AG04449 (cell line): ENCODE results near the gene DOCK2.

Source experiments
- CTCF ChIA-PET: fragments of 350-600 bp; formaldehyde crosslinking; extraction: SDS; loops from one replicate; lab custom pipeline; 2021; ENCODE audit warnings: antibody characterized with exemption; lab: Yijun Ruan, JAX
- POLR2A ChIA-PET: fragments of 400-600, 350-600 bp; formaldehyde crosslinking; extraction: SDS; loops from one replicate; lab custom pipeline; 2020; ENCODE audit warnings: antibody characterized with exemption, inconsistent platforms; lab: Yijun Ruan, JAX
- DNase-seq: peaks from one replicate; pipeline ENCODE4 v3.0.0-alpha.2; 2010; ENCODE audit warnings: low read depth, low spot score
- H3K4me3 ChIP-seq: 2 replicates; pipeline ENCODE4 v1.5.1; 2011; ENCODE audit warnings: low read depth, mild to moderate bottlenecking, control low read depth, low read length
- TF ChIP-seq, protein P1 (sequence below): IDR thresholded peaks from one replicate; pipeline ENCODE4 v1.5.1; 2011; ENCODE audit warnings: mild to moderate bottlenecking, moderate library complexity, low read length, control low read depth, inconsistent platforms; ENCODE audit not compliant: insufficient read depth; ENCODE audit errors: missing control alignments

The DOCK2 gene

DNA sequence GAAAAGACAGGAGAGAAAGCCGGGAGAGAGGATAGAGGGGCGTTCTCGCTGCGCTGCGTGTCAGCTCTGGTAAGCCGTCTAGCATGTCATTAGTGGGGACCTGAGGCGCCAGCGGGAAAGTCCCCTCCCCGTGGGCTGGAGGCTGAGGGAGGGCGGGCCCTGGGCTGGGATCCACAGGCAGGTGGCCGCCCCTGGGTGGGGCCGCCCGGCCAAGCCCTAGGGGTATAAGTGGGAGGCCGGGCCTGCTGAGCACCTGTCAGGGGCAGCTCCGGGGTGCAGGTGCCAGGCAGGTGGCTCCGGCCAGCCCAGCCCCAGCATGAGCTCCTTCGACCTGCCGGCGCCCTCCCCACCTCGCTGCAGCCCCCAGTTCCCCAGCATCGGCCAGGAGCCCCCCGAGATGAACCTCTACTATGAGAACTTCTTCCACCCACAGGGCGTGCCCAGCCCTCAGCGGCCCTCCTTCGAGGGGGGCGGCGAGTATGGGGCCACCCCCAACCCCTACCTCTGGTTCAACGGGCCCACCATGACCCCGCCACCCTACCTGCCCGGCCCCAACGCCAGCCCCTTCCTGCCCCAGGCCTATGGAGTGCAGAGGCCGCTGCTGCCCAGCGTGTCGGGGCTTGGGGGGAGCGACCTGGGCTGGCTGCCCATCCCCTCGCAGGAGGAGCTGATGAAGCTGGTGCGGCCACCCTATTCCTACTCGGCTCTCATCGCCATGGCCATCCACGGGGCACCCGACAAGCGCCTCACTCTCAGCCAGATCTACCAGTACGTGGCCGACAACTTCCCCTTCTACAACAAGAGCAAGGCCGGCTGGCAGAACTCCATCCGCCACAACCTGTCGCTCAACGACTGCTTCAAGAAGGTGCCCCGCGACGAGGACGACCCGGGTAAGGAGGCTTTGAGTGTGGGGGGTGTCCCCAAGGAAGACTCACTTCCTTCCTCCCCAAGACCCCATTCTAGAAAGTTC is 468.9 kb downstream of the DOCK2 start, which contains the start of gene FOXI1:
TSS of gene FOXI1 (plus strand) at position 256 of the 970 bp plus-strand sequence. CDS start at position 317, 61 bp downstream.
- ChIA-PET POLR2A (no interaction called here), CTCF (interaction anchor here (1.0 kb wide), 1 partner anchor 78 kb away, joined by 4 read pairs; no protein-coding TSS in a partner anchor)
- no peak within 1 kb of the TSS for H3K4me3 ChIP-seq
- TF ChIP-seq, protein P1, sequence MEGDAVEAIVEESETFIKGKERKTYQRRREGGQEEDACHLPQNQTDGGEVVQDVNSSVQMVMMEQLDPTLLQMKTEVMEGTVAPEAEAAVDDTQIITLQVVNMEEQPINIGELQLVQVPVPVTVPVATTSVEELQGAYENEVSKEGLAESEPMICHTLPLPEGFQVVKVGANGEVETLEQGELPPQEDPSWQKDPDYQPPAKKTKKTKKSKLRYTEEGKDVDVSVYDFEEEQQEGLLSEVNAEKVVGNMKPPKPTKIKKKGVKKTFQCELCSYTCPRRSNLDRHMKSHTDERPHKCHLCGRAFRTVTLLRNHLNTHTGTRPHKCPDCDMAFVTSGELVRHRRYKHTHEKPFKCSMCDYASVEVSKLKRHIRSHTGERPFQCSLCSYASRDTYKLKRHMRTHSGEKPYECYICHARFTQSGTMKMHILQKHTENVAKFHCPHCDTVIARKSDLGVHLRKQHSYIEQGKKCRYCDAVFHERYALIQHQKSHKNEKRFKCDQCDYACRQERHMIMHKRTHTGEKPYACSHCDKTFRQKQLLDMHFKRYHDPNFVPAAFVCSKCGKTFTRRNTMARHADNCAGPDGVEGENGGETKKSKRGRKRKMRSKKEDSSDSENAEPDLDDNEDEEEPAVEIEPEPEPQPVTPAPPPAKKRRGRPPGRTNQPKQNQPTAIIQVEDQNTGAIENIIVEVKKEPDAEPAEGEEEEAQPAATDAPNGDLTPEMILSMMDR = no peak
- no peak for DNase-seq

- TF ChIP-seq, protein P1 = no peak
- POLR2A ChIA-PET = no interaction called here
- no peak for DNase-seq
- H3K4me3 ChIP-seq = no peak overlapping the region
- CTCF ChIA-PET = interaction anchor here (0.7 to 1.0 kb wide), 3 partner anchors 13 to 111 kb away, joined by 3 read pairs; no protein-coding TSS in a partner anchor
Measured at GRCh38 chr5:170107674-170108073, 470.6 kb downstream of the DOCK2 start.

GRCh38 chr5:170108266-170108785 is 471.3 kb downstream of the DOCK2 start:
- H3K4me3 ChIP-seq = no peak overlapping the region

GRCh38 chr5:170109059-170110031 is 472.3 kb downstream of the DOCK2 start:
- ChIA-PET POLR2A (no interaction called here), CTCF (interaction anchor here (1.4 to 6.0 kb wide), 2 partner anchors 8 to 75 kb away, joined by 14 to 45 read pairs; no protein-coding TSS in a partner anchor)
- TF ChIP-seq, protein P1 = no peak
- no peak overlapping the region for H3K4me3 ChIP-seq
- no peak for DNase-seq

More at GRCh38 chr5:170108266-170108785, 471.3 kb downstream of the DOCK2 start:
- TF ChIP-seq, protein P1 = no peak
- DNase-seq = no peak
- ChIA-PET POLR2A (no interaction called here), CTCF (interaction anchor here (0.7 to 0.9 kb wide), 2 partner anchors 13 to 76 kb away, joined by 3 read pairs; no protein-coding TSS in a partner anchor)

DNA sequence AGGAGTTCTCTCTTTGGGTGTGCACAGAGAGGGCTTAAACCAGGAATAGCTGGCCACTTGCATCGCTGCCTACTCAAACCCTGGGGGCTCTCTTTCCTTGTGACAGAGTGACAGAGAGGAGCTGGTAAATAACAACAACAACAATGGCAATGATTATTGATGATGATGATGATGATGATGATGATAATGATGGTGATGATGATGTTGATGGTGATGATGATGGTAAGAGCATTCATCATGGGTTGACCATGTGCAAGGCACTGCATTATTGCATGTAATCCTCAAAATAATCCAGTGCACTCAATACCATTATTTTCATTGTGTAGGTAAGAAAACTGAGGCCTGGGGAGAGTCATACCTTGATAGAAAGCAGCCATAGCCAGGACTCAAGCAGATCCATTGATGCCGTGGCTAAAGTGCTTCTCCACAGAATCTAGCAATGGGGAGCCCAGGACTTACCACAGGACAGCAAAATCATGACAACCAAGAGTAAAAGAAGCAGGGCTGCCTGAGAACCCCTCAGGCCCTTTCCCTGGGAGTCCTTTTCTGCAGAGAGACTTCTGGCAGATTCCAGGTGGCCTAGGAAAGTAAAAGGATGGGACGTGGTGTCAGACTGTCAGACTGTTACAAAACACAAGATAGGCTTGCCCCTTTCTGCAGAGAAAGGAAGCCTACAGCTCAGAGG is 473.5 kb downstream of the DOCK2 start:
- no peak overlapping the region for H3K4me3 ChIP-seq
- no peak for DNase-seq
- TF ChIP-seq, protein P1 = no peak
- POLR2A ChIA-PET = no interaction called here
- CTCF ChIA-PET = interaction anchor here (1.0 to 6.0 kb wide), 4 partner anchors 9 to 74 kb away, joined by 3 to 45 read pairs (median 8); no protein-coding TSS in a partner anchor
